ENCODE measurements around the gene CRYBA2. TPM values are rescaled to one million over a fixed set of nuclear protein-coding genes. Genes with fewer than 3 reads are reported as not detected.
A peak's percentile ranks its signal among the peaks of the same experiment; 100 is the strongest.

The CRYBA2 gene
- not detected in 2 replicates for total RNA-seq (2014; rRNA removed)
- polyA plus RNA-seq (2012) = not detected

GRCh38 chr2:218993345-218994315 is at the start of gene CRYBA2:
CRYBA2 (minus strand) TSS chr2:218993422; CDS start chr2:218993176, 246 bp downstream.
- DNase-seq (ENCODE audit: low read depth) = no peak

- no peak for DNase-seq (ENCODE audit: low read depth)
These were observed 49.5 kb upstream of the CRYBA2 start for GRCh38 chr2:219042750-219043149.

- DNase-seq (ENCODE audit: low read depth) = no peak
These were observed 48.9 kb upstream of the CRYBA2 start for GRCh38 chr2:219042157-219042556.

GRCh38 chr2:219041252-219041651 is 48.0 kb upstream of the CRYBA2 start, which contains the start of gene CFAP65:
CFAP65 (minus strand) TSS chr2:219041516; CDS start chr2:219039048, 2,468 bp downstream.
- DNase-seq (ENCODE audit: low read depth) = peak; percentile 49

GRCh38 chr2:219038600-219038999 is 45.4 kb upstream of the CRYBA2 start:
- DNase-seq (ENCODE audit: low read depth) = no peak

GRCh38 chr2:219037783-219038499 is 44.7 kb upstream of the CRYBA2 start:
- DNase-seq (ENCODE audit: low read depth) = no peak

- DNase-seq (ENCODE audit: low read depth) = no peak
These were observed 42.7 kb upstream of the CRYBA2 start for GRCh38 chr2:219035942-219036341.

- no peak for DNase-seq (ENCODE audit: low read depth)
These were observed 41.6 kb upstream of the CRYBA2 start for GRCh38 chr2:219034823-219035222.

GRCh38 chr2:219032051-219032745 is 39.0 kb upstream of the CRYBA2 start:
- no peak for DNase-seq (ENCODE audit: low read depth)

GRCh38 chr2:219031005-219031738 is 38.0 kb upstream of the CRYBA2 start:
- no peak for DNase-seq (ENCODE audit: low read depth)

- no peak for DNase-seq (ENCODE audit: low read depth)
These were observed 37.1 kb upstream of the CRYBA2 start for GRCh38 chr2:219030177-219030940.

- peak; percentile 49 for DNase-seq (ENCODE audit: low read depth)
These were observed 36.6 kb upstream of the CRYBA2 start for GRCh38 chr2:219029829-219030165.

GRCh38 chr2:219028996-219029828 is 36.0 kb upstream of the CRYBA2 start:
- DNase-seq (ENCODE audit: low read depth) = no peak

GRCh38 chr2:219028141-219028540 is 34.9 kb upstream of the CRYBA2 start:
- no peak for DNase-seq (ENCODE audit: low read depth)

GRCh38 chr2:219027511-219028055 is 34.4 kb upstream of the CRYBA2 start:
- no peak for DNase-seq (ENCODE audit: low read depth)

- no peak for DNase-seq (ENCODE audit: low read depth)
These were observed 33.7 kb upstream of the CRYBA2 start for GRCh38 chr2:219026946-219027345.

- DNase-seq (ENCODE audit: low read depth) = no peak
These were observed 32.7 kb upstream of the CRYBA2 start for GRCh38 chr2:219025637-219026585.

GRCh38 chr2:219024059-219024458 is 30.8 kb upstream of the CRYBA2 start:
- no peak for DNase-seq (ENCODE audit: low read depth)
